K562 (cell line): ENCODE results near the gene TINCR. TPM values are rescaled to one million over a fixed set of nuclear protein-coding genes. Genes with fewer than 3 reads are reported as not detected.

ENCODE experiments used
- ATAC-seq: fragments of 200-7000 bp; cut with Tn5 transposase; 3 replicates; pipeline ENCODE4 v1.9.1; 2020; ENCODE audit warnings: moderate library complexity
- BruUV-seq: library from RNA; stranded (reverse); fragments of 400-500 nt; replicated peaks from 2 replicates; lab custom pipeline; 2021; lab: Mats Ljungman, UMichigan
- CTCF ChIA-PET: fragments of 300-600 bp; formaldehyde crosslinking; extraction: SDS; loops from one replicate; lab custom pipeline; 2021; ENCODE audit warnings: low intra/inter-chr PET ratio; lab: Yijun Ruan, JAX
- POLR2A ChIA-PET: fragments of 300-600, 350-650 bp; sonication (Branson Sonifier 250); formaldehyde crosslinking; extraction: SDS; loops from one replicate; lab custom pipeline; 2021; ENCODE audit warnings: antibody characterized with exemption, inconsistent platforms; lab: Yijun Ruan, JAX
- DNase-seq, 4 experiments: peaks; one replicate each; pipeline versions ENCODE4 v3.0.0 to v3.0.0-alpha.2; 2011 to 2018; ENCODE audit warnings: low spot score in 3 of 4, mixed read lengths in 3 of 4; ENCODE audit errors: extremely low read depth in 1 of 4
- FAIRE-seq: peaks from 2 replicates; lab custom pipeline; 2011; peaks lifted over from hg19 to GRCh38; lab: Jason Lieb, UNC
- H2AFZ ChIP-seq: 2 replicates; pipeline ENCODE4 v1.6.0; 2011; ENCODE audit warnings: low read depth, low read length, control low read depth, inconsistent platforms
- H3K27ac ChIP-seq: fragments of 200-600 bp; 3 replicates; pipeline ENCODE4 v1.8.0; 2011; ENCODE audit warnings: low read depth, mild to moderate bottlenecking, control low read depth, inconsistent platforms, low read length, moderate library complexity, mixed read lengths; ENCODE audit errors: extremely low read depth
- H3K27me3 ChIP-seq, 2 experiments: fragments of 300-600 bp in 1 of 2; 2 replicates in 1 of 2; 3 replicates in 1 of 2; pipeline versions ENCODE4 v1.6.0 to v1.8.0; 2011; ENCODE audit warnings: inconsistent platforms in 2 of 2, low read length in 2 of 2, mild to moderate bottlenecking in 1 of 2, mixed read lengths in 1 of 2, moderate library complexity in 1 of 2; ENCODE audit not compliant: control insufficient read depth in 2 of 2, insufficient read depth in 2 of 2
- H3K36me3 ChIP-seq: fragments of 300-600 bp; 3 replicates; pipeline ENCODE4 v1.8.0; 2011; ENCODE audit warnings: mild to moderate bottlenecking, low read length, inconsistent platforms; ENCODE audit not compliant: control insufficient read depth, insufficient read depth
- H3K4me1 ChIP-seq, 2 experiments: fragments of 200-600 bp in 1 of 2; replicated peaks in 1 of 2; 2 replicates in 1 of 2; 3 replicates in 1 of 2; pipeline versions ENCODE4 v1.5.1 to v1.8.0; 2011; ENCODE audit warnings: inconsistent platforms in 2 of 2, low read length in 2 of 2, mild to moderate bottlenecking in 1 of 2, mixed read lengths in 1 of 2, moderate library complexity in 1 of 2; ENCODE audit not compliant: control insufficient read depth in 2 of 2, insufficient read depth in 2 of 2
- H3K4me2 ChIP-seq: 2 replicates; pipeline ENCODE4 v1.6.1; 2011; ENCODE audit warnings: low read length, control low read depth, inconsistent platforms, mixed read lengths; ENCODE audit not compliant: insufficient read depth
- H3K4me3 ChIP-seq: fragments of 200-600 bp; sonication (generic), shearing (Covaris generic); 2 replicates; pipeline ENCODE4 v1.5.1; 2016; ENCODE audit warnings: control low read depth, inconsistent platforms
- H3K79me2 ChIP-seq: fragments of 200-600 bp; 3 replicates; pipeline ENCODE4 v1.8.0; 2011; ENCODE audit warnings: low read length, inconsistent platforms; ENCODE audit not compliant: control insufficient read depth, insufficient read depth
- H3K9ac ChIP-seq, 2 experiments: 2 replicates each; pipeline versions ENCODE4 v1.6.0 to v1.6.1; 2011; ENCODE audit warnings: low read depth in 2 of 2, low read length in 2 of 2, control low read depth in 1 of 2, inconsistent platforms in 1 of 2, mild to moderate bottlenecking in 1 of 2, mixed read lengths in 1 of 2; ENCODE audit not compliant: insufficient read depth in 1 of 2
- H3K9me1 ChIP-seq: one replicate; pipeline ENCODE4 v1.6.0; 2011; ENCODE audit warnings: inconsistent platforms, mild to moderate bottlenecking, low read length, moderate library complexity; ENCODE audit not compliant: control insufficient read depth, insufficient read depth
- H3K9me3 ChIP-seq: replicated peaks from 2 replicates; pipeline ENCODE4 v1.5.1; 2011; ENCODE audit warnings: low read depth, low read length, inconsistent platforms; ENCODE audit not compliant: control insufficient read depth, insufficient read depth
- H4K20me1 ChIP-seq: replicated peaks from 2 replicates; pipeline ENCODE4 v1.6.1; 2011; ENCODE audit warnings: low read length, inconsistent platforms, mixed read lengths; ENCODE audit not compliant: control insufficient read depth, insufficient read depth
- CBX3 ChIP-seq, 2 experiments: IDR thresholded peaks; 1 replicate in 1 of 2; 2 replicates in 1 of 2; pipeline ENCODE4 v1.6.1; 2012; ENCODE audit warnings: inconsistent platforms in 2 of 2, low read length in 2 of 2, borderline replicate concordance in 1 of 2, control low read depth in 1 of 2
- CC2D1A ChIP-seq: fragments of 450-650 bp; IDR thresholded peaks from 2 replicates; pipeline ENCODE4 v1.6.1; 2017; ENCODE audit warnings: mild to moderate bottlenecking
- CREM ChIP-seq: IDR thresholded peaks from 2 replicates; pipeline ENCODE4 v1.6.1; 2014; ENCODE audit warnings: antibody characterized with exemption, low read depth
- FOS ChIP-seq: IDR thresholded peaks from 3 replicates; pipeline ENCODE4 v1.6.1; 2011; ENCODE audit not compliant: insufficient read length; ENCODE audit errors: extremely low read depth
- IRF9 ChIP-seq: fragments of 450-650 bp; IDR thresholded peaks from 2 replicates; pipeline ENCODE4 v1.6.1; 2016; ENCODE audit warnings: missing biosample characterization, missing genetic modification characterization
- MYNN ChIP-seq, 2 experiments: sonication (generic); formaldehyde crosslinking in 1 of 2; IDR thresholded peaks; 2 replicates each; pipeline versions ENCODE4 v1.5.0 to v1.6.1; 2016 to 2020; ENCODE audit warnings: antibody characterized with exemption in 1 of 2, missing genetic modification reagents in 1 of 2
- PHTF2 ChIP-seq: fragments of 250-450 bp; sonication (Bioruptor Pico); IDR thresholded peaks from 2 replicates; pipeline ENCODE4 v1.5.0; 2021; ENCODE audit warnings: mild to moderate bottlenecking
- RAD51 ChIP-seq: fragments of 450-650 bp; IDR thresholded peaks from 2 replicates; pipeline ENCODE4 v1.7.1; 2016; ENCODE audit warnings: low read depth, mild to moderate bottlenecking, borderline replicate concordance
- U2AF2 ChIP-seq: fragments of 200-400 bp; formaldehyde crosslinking; optimal IDR thresholded peaks from 2 replicates; pipeline ENCODE3; 2017; ENCODE audit warnings: low read depth, mild to moderate bottlenecking, low read length
- ZBTB26 ChIP-seq: fragments of 450-650 bp; formaldehyde crosslinking; IDR thresholded peaks from 2 replicates; pipeline ENCODE4 v1.4.0; 2022; ENCODE audit warnings: missing genetic modification characterization
- ZNF23 ChIP-seq: fragments of 250-450 bp; sonication (Bioruptor Pico); IDR thresholded peaks from 2 replicates; pipeline ENCODE4 v1.4.0; 2020; ENCODE audit warnings: mild to moderate bottlenecking
- ZNF512 ChIP-seq: IDR thresholded peaks from 2 replicates; pipeline ENCODE4 v1.6.1; 2016; ENCODE audit warnings: missing genetic modification characterization, missing compliant biosample characterization
- ZNF696 ChIP-seq: fragments of 250-450 bp; sonication (Bioruptor Pico); conservative IDR thresholded peaks from 2 replicates; pipeline ENCODE4 v1.4.0; 2020; ENCODE audit warnings: mild to moderate bottlenecking, moderate library complexity
- WGBS: fragments of 100-300 bp; shearing (Covaris generic); methylation state at CpG from one replicate; pipeline ENCODE4 v1.1.6; 2016; ENCODE audit warnings: low coverage, mixed read lengths; ENCODE audit not compliant: insufficient coverage; ENCODE audit errors: missing lambda C conversion rate; 5-methylcytosine and 5-hydroxymethylcytosine counted together
- in situ Hi-C: fragments of 300-500 bp; cut with MboI; formaldehyde crosslinking; loops from 4 replicates; pipeline ENCODE4 v1.15.0; 2018; ENCODE audit warnings: inconsistent platforms, mixed read lengths
- intact Hi-C: fragments of 100-400 bp; cut with micrococcal nuclease; formaldehyde crosslinking; loops from 2 replicates; pipeline ENCODE4 v1.14.2; 2022
- polyA plus RNA-seq, 8 experiments: library from polyadenylated mRNA; depleted of rRNA in 4 of 8; stranded (reverse) in 5 of 8; unstranded in 3 of 8; fragments of >200 nt; fragmentation: Nextera tagmentation in 2 of 8; fragmentation: Illumina TruSeq in 1 of 8; extraction: Ambion mirVana in 2 of 8; extraction: Trizol in 1 of 8; gene quantifications; 2 replicates each; pipeline versions ENCODE4 v1.2.1 to v1.2.3, GENCODE V29; 2011 to 2014; ENCODE audit warnings: inconsistent platforms in 1 of 8, missing spikeins in 1 of 8
- total RNA-seq, 7 experiments: library from RNA; depleted of rRNA in 6 of 7; stranded (reverse); fragments of >200 nt in 6 of 7; fragmentation: Illumina TruSeq in 2 of 7; extraction: Trizol in 2 of 7; gene quantifications; 2 replicates each; pipeline versions ENCODE4 v1.2.1 to v1.2.3, GENCODE V29; 2011 to 2021; ENCODE audit warnings: low replicate concordance in 1 of 7

TINCR gene
- total and polyA plus RNA-seq, 9 of the 15 experiments (the other 6 are each of a cell fraction or from before 2014, with no cell fraction given): 0.03 to 0.24 (median 0.09) TPM; not detected in 1

GRCh38 chr19:5524081-5524480 is 43.7 kb downstream of the TINCR start:
- FAIRE-seq (no peak), DNase-seq (no peak), ATAC-seq (no peak)
- Histone ChIP-seq H3K27me3 (peaks cover 7 to 39% of the 10 kb centered on the region in 2 experiments; a peak in 3 of 5 replicates), H3K79me2 (no peaks in the 10 kb centered on the region), H4K20me1 (no peaks in the 10 kb centered on the region), H3K27ac (no peak overlapping the region), H2AFZ (no peak overlapping the region), H3K4me3 (no peak overlapping the region), H3K4me2 (no peak overlapping the region), H3K4me1 (no peaks in the 10 kb centered on the region), H3K9me3 (no peaks in the 10 kb centered on the region), H3K9ac (no peak overlapping the region), H3K9me1 (no peaks in the 10 kb centered on the region), H3K36me3 (no peaks in the 10 kb centered on the region)
- in situ Hi-C loops: no loop called here
- BruUV-seq: no TSS peak
- ChIA-PET POLR2A (interaction anchor here (0.6 to 1.3 kb wide), 2 partner anchors 11 to 1264 kb away, joined by 3 to 4 read pairs; no protein-coding TSS in a partner anchor), CTCF (no interaction called here)
- intact Hi-C loops: loop anchor here (5.0 kb wide), 1 partner anchor 53 kb away; no protein-coding TSS in a partner anchor
- WGBS: 2% methylated on average over 6 of the region's 6 CpGs
- TF ChIP-seq ZNF23 (CRISPR knock-in tag) (no peak), PHTF2 (CRISPR knock-in tag) (no peak), CBX3 (IDR thresholded peaks at IDR 0.05; ENCODE audit: borderline replicate concordance in 1 of 2, low read length in 2 of 2) (no peak), ZNF512 (tag) (no peak), RAD51 (no peak), ZNF696 (CRISPR knock-in tag) (no peak), MYNN (IDR thresholded peaks at IDR 0.05) (no peak), MYNN (CRISPR knock-in tag; IDR thresholded peaks at IDR 0.05) (no peak), ZBTB26 (CRISPR knock-in tag) (no peak), U2AF2 (no peak), IRF9 (no peak), CC2D1A (no peak), FOS (no peak), CREM (no peak)
